GM18520 (cell line): ENCODE results near the gene PNMA8B.

Experiments used
- ATAC-seq: cut with Tn5 transposase; IDR thresholded peaks from one replicate; pipeline ENCODE4 v1.9.1; 2021; ENCODE audit not compliant: unreplicated experiment

Gene PNMA8B

GRCh38 chr19:46487802-46488445 is 7.7 kb downstream of the PNMA8B start:
- no peak for ATAC-seq

- ATAC-seq = no peak
Measured at GRCh38 chr19:46487178-46487801, 8.4 kb downstream of the PNMA8B start.

- no peak for ATAC-seq
Measured at GRCh38 chr19:46486358-46486757, 9.3 kb downstream of the PNMA8B start.

- no peak for ATAC-seq
Measured at GRCh38 chr19:46484656-46485055, 11.0 kb downstream of the PNMA8B start.

GRCh38 chr19:46482631-46483030 is 13.0 kb downstream of the PNMA8B start:
- no peak for ATAC-seq

GRCh38 chr19:46481947-46482346 is 13.7 kb downstream of the PNMA8B start:
- no peak for ATAC-seq

- ATAC-seq = no peak
Measured at GRCh38 chr19:46481223-46481848, 14.3 kb downstream of the PNMA8B start.

- no peak for ATAC-seq
Measured at GRCh38 chr19:46480415-46480814, 15.3 kb downstream of the PNMA8B start.

GRCh38 chr19:46478356-46478986 is 17.2 kb downstream of the PNMA8B start:
- ATAC-seq = no peak

GRCh38 chr19:46475986-46476385 is 19.7 kb downstream of the PNMA8B start:
- ATAC-seq = no peak

- ATAC-seq = no peak
Measured at GRCh38 chr19:46474211-46474610, 21.5 kb downstream of the PNMA8B start.

- no peak for ATAC-seq
Measured at GRCh38 chr19:46472592-46472991, 23.1 kb downstream of the PNMA8B start.

GRCh38 chr19:46471811-46472543 is 23.7 kb downstream of the PNMA8B start:
- no peak for ATAC-seq

- ATAC-seq = no peak
Measured at GRCh38 chr19:46471116-46471733, 24.4 kb downstream of the PNMA8B start, which contains the start of gene PNMA8A. Gene PNMA8A (minus strand): TSS chr19:46471563. CDS start chr19:46471035, 528 bp downstream.

- no peak for ATAC-seq
Measured at GRCh38 chr19:46470376-46470775, 25.3 kb downstream of the PNMA8B start.

- no peak for ATAC-seq
Measured at GRCh38 chr19:46469541-46470185, 26.0 kb downstream of the PNMA8B start.

GRCh38 chr19:46466536-46467196 is 29.0 kb downstream of the PNMA8B start:
- ATAC-seq = no peak

- no peak for ATAC-seq
Measured at GRCh38 chr19:46463516-46463915, 32.2 kb downstream of the PNMA8B start.

- ATAC-seq = no peak
Measured at GRCh38 chr19:46461537-46461936, 34.1 kb downstream of the PNMA8B start.

- no peak for ATAC-seq
Measured at GRCh38 chr19:46460981-46461380, 34.7 kb downstream of the PNMA8B start.
